H1 (cell line): ENCODE results near the gene ARMC5. TPM values are rescaled to one million over a fixed set of nuclear protein-coding genes. Genes with fewer than 3 reads are reported as not detected.

Experiments used
- HDAC6 ChIP-seq: IDR thresholded peaks from one replicate; pipeline ENCODE4 v1.7.1; 2012; ENCODE audit warnings: low read depth, mild to moderate bottlenecking, inconsistent platforms, low read length, moderate library complexity
- polyA plus RNA-seq, 7 experiments: library from polyadenylated mRNA; depleted of rRNA in 3 of 7; stranded (reverse) in 5 of 7; unstranded in 2 of 7; fragments of >200 nt in 5 of 7; fragments of 200-250 nt in 2 of 7; gene quantifications; 1 replicate in 5 of 7; 2 replicates in 1 of 7; 4 replicates in 1 of 7; pipeline versions ENCODE4 v1.2.1 to v1.2.3, GENCODE V29; 2011 to 2013; ENCODE audit warnings: missing spikeins in 2 of 7, mixed read lengths in 2 of 7
- total RNA-seq: library from RNA; stranded (reverse); fragmentation: NEBNext Ultra II Directional; extraction: Animal tissue kit (Norgen Biotek cat#: 25700); gene quantifications from 2 replicates; pipeline ENCODE4 v1.2.1, GENCODE V29; 2021

ARMC5 gene
- total and polyA plus RNA-seq, 2 of the 8 experiments (the other 6 are each of a cell fraction or from before 2014, with no cell fraction given), result 7.8 to 8.7 TPM

- TF ChIP-seq HDAC6, result no peak
Observed at GRCh38 chr16:31491778-31492418, 32.6 kb downstream of the ARMC5 start (continued).
